Measurements from ENCODE around the gene OR6C70. TPM values are rescaled to one million over a fixed set of nuclear protein-coding genes. Genes with fewer than 3 reads are reported as not detected.
"Not testable (repeated sequence)": the region's sequence is repeated elsewhere in the genome, so short reads cannot be mapped to it uniquely, and the experiment has no call there.

OR6C70 gene
- total RNA-seq, 4 donors from 2014 or later, result not detected

DNA sequence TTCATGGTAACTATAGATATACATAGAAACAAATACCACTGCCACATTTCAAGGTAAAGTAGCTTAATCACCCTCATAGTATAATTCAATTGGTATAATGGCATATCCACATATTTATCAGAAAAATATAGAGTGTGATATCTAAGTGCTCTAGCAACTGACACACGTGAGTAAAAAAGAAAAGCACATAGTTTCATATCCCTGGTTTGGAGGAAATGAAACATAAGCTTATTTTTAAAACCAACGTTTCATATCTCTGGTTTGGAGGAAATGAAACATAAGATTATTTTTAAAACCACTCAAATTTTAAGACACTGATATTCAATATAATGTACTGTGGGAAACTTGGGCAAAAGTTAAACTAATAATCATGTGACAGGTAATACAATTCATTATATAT is 2.1 kb downstream of the OR6C70 start:
- no peaks in the 10 kb centered on the region for H3K36me3 ChIP-seq
- no peaks in the 10 kb centered on the region for H3K27me3 ChIP-seq
- no peaks in the 10 kb centered on the region for H3K4me1 ChIP-seq
- 70% methylated on average over 2 of the region's 2 CpGs for WGBS
- H3K4me3 ChIP-seq, result no peak overlapping the region
- H3K27ac ChIP-seq, result no peak overlapping the region
- no peak for DNase-seq (ENCODE audit: low spot score in 2 of 2)
- no peaks in the 10 kb centered on the region for H3K9me3 ChIP-seq
- TF ChIP-seq POLR2A (IDR thresholded peaks at IDR 0.05) (no peak), EP300 (IDR thresholded peaks at IDR 0.05) (no peak), POLR2AphosphoS5 (IDR thresholded peaks at IDR 0.05) (no peak)
- TF ChIP-seq, protein P1, sequence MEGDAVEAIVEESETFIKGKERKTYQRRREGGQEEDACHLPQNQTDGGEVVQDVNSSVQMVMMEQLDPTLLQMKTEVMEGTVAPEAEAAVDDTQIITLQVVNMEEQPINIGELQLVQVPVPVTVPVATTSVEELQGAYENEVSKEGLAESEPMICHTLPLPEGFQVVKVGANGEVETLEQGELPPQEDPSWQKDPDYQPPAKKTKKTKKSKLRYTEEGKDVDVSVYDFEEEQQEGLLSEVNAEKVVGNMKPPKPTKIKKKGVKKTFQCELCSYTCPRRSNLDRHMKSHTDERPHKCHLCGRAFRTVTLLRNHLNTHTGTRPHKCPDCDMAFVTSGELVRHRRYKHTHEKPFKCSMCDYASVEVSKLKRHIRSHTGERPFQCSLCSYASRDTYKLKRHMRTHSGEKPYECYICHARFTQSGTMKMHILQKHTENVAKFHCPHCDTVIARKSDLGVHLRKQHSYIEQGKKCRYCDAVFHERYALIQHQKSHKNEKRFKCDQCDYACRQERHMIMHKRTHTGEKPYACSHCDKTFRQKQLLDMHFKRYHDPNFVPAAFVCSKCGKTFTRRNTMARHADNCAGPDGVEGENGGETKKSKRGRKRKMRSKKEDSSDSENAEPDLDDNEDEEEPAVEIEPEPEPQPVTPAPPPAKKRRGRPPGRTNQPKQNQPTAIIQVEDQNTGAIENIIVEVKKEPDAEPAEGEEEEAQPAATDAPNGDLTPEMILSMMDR (IDR thresholded peaks at IDR 0.05), result no peak

DNA sequence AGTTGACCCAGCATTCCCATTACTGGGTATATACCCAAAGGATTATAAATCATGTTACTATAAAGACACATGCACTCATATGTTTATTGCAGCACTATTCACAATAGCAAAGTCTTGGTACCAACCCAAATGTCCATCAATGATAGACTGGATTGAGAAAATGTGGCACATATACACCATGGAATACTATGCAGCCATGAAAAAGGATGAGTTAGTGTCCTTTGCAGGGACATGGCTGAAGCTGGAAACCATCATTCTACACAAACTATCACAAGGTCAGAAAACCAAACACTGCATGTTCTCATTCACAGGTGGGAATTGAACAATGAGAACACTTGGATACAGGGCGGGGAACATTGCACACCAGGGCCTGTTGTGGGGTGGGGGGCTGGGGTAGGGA is 5.0 kb downstream of the OR6C70 start:
- not testable (repeated sequence) for H3K9me3 ChIP-seq; DNase-seq (ENCODE audit: low spot score in 2 of 2); H3K4me3 ChIP-seq; H3K27ac ChIP-seq; H3K27me3 ChIP-seq; H3K4me1 ChIP-seq; H3K36me3 ChIP-seq
- WGBS, result 95% methylated on average over 1 of the region's 1 CpG

DNA sequence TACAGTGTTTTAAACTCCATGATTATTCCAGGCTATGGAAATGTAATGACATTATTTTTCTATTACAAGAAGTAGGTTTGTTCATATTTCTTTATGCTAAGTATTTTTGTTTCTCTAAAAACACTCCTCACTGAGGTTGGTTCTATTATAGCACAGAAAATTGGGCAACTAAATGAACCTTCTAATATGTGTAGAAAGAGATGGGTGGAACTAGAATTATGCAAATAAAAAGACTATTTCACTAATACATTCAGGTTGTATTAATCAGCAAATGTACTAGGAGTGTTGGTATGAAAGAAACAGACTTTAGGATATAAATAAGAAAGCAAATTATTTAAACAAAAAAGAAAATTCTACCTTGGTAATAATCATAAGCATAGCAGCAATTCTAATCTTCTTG is 21.1 kb downstream of the OR6C70 start:
- Histone ChIP-seq H3K36me3 (no peaks in the 10 kb centered on the region), H3K4me1 (no peaks in the 10 kb centered on the region), H3K27me3 (no peaks in the 10 kb centered on the region), H3K4me3 (no peak overlapping the region), H3K9me3 (no peaks in the 10 kb centered on the region), H3K27ac (no peak overlapping the region)
- TF ChIP-seq, protein P1 (IDR thresholded peaks at IDR 0.05), result no peak
- TF ChIP-seq EP300 (IDR thresholded peaks at IDR 0.05) (no peak), POLR2A (IDR thresholded peaks at IDR 0.05) (no peak)
- no peak for DNase-seq (ENCODE audit: low spot score in 2 of 2)

DNA sequence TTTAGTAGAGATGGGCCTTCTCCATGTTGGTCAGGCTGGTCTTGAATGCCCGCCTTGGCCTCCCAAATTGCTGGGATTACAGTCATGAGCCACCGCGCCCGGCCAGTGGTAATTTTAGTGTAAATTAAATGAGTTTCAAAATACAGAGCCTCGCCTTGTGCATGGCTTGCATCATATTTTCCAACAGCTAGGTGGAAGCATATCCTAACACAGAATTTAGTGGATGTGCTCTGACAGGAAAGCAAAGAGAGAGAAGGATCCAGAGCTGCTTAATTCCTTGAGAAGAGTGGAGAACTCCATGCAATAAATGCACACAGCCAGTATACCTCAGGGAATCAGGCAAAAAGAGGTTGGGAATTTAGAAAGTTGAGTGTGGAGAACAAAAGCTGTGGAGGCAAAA is 23.6 kb downstream of the OR6C70 start:
- no peak for TF ChIP-seq POLR2AphosphoS5 (IDR thresholded peaks at IDR 0.05)
- TF ChIP-seq, protein P1 (IDR thresholded peaks at IDR 0.05), result no peak
- no peak for TF ChIP-seq EP300 (IDR thresholded peaks at IDR 0.05)
- TF ChIP-seq POLR2A (IDR thresholded peaks at IDR 0.05), result no peak
- H3K9me3 ChIP-seq, result peaks cover under 1% of the 10 kb centered on the region
- no peak overlapping the region for H3K27ac ChIP-seq
- no peak overlapping the region for H3K4me3 ChIP-seq
- H3K36me3 ChIP-seq, result no peaks in the 10 kb centered on the region
- DNase-seq (ENCODE audit: low spot score in 2 of 2), result no peak
- no peaks in the 10 kb centered on the region for H3K4me1 ChIP-seq
- 90% methylated on average over 5 of the region's 5 CpGs for WGBS
- no peaks in the 10 kb centered on the region for H3K27me3 ChIP-seq

DNA sequence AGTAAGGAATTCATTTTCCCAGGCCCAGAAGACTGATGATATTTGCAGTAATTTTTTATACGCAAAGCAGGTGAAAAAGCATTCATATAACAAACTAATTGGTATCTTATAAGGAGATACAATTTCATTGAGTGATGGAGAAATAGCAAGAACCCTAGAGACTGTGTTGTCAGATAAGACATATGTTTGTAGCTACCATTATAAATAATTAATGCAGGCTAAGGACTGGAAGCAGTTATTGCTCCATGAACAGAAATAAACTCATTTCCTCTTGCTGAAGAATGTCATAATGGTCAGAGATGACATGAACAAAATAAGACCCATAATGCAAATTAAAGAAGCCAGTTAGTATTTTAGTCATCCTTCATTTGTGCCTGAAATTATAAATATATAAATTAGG is 24.6 kb downstream of the OR6C70 start:
- no peaks in the 10 kb centered on the region for H3K27me3 ChIP-seq
- no peak overlapping the region for H3K4me3 ChIP-seq
- TF ChIP-seq, protein P1 (IDR thresholded peaks at IDR 0.05), result no peak
- TF ChIP-seq EP300 (IDR thresholded peaks at IDR 0.05) (no peak), POLR2A (IDR thresholded peaks at IDR 0.05) (no peak), POLR2AphosphoS5 (IDR thresholded peaks at IDR 0.05) (no peak)
- no peak overlapping the region for H3K27ac ChIP-seq
- no peaks in the 10 kb centered on the region for H3K36me3 ChIP-seq
- no peaks in the 10 kb centered on the region for H3K4me1 ChIP-seq
- no peak for DNase-seq (ENCODE audit: low spot score in 2 of 2)
- H3K9me3 ChIP-seq, result peaks cover 3% of the 10 kb centered on the region
- WGBS, result 100% methylated on average over 1 of the region's 1 CpG

DNA sequence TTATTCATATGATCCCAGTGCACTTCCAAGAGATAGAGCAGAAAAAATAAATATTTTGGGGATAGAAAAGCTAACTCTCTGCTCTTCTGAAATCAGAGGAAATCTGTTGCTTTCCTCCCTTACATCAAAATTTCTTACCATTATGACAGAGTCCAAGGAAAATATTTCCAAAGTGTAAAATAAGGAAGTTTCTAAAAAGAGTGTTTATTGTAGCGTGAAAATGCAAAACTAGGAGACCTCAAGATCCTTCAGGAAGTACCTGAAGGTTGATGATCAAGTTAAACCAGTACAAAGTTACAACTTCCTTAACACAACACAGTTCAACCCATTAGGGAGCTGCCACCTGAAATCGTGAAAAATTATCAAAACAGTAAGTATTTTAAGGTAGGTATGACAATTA is 26.2 kb downstream of the OR6C70 start, which contains the start of gene OR6C2:
OR6C2 (plus strand) TSS at position 301 of the 400 bp plus-strand sequence. CDS start 8,138 bp downstream, outside the sequence.
- no peak within 1 kb of the TSS for H3K27ac ChIP-seq
- DNase-seq (ENCODE audit: low spot score in 2 of 2), result no peak
- H3K36me3 ChIP-seq, result no peaks in the 10 kb centered on the region
- TF ChIP-seq EP300 (IDR thresholded peaks at IDR 0.05) (no peak), POLR2AphosphoS5 (IDR thresholded peaks at IDR 0.05) (no peak)
- no peak within 1 kb of the TSS for H3K4me3 ChIP-seq
- WGBS, result 41% methylated on average over 2 of the region's 2 CpGs
- H3K27me3 ChIP-seq, result no peaks in the 10 kb centered on the region
- peaks cover 3% of the 10 kb centered on the region for H3K9me3 ChIP-seq
- no peaks in the 10 kb centered on the region for H3K4me1 ChIP-seq

DNA sequence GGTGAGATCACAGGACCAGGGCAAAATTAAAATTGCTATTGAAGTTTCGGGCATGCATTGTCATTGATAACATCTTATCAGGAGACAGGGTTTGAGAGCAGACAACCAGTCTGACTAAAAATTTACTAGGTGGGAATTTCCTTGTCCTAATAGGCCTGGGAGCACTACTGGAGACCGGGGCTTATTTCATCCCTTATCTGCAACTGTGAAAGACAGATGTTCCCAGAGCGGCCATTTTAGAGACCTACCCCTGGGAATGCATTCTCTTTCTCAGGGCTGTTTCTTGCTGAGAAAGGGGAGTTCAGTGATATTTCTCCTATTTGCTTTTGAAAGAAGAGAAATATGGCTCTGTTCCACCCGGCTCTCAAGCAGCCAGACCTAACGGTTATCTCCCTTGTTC is 28.7 kb downstream of the OR6C70 start:
- not testable (repeated sequence) for H3K27me3 ChIP-seq; H3K4me1 ChIP-seq; H3K36me3 ChIP-seq; H3K4me3 ChIP-seq; H3K27ac ChIP-seq; DNase-seq (ENCODE audit: low spot score in 2 of 2); H3K9me3 ChIP-seq
- 79% methylated on average over 5 of the region's 5 CpGs for WGBS

Data from suprapubic skin (tissue), 4 donors.